HG02571 (cell line): Measurements from ENCODE around the gene GTF3C1.
"Not testable (repeated sequence)": the region's sequence is repeated elsewhere in the genome, so short reads cannot be mapped to it uniquely, and the experiment has no call there.

ENCODE experiments used
- ATAC-seq: cut with Tn5 transposase; IDR thresholded peaks from one replicate; pipeline ENCODE4 v1.9.1; 2021; ENCODE audit warnings: mild to moderate bottlenecking, moderate library complexity; ENCODE audit not compliant: unreplicated experiment

The GTF3C1 gene

GRCh38 chr16:27447301-27447700, 102.4 kb downstream of the GTF3C1 start:
- no peak for ATAC-seq

GRCh38 chr16:27446721-27447120, 103.0 kb downstream of the GTF3C1 start:
- ATAC-seq = no peak

DNA sequence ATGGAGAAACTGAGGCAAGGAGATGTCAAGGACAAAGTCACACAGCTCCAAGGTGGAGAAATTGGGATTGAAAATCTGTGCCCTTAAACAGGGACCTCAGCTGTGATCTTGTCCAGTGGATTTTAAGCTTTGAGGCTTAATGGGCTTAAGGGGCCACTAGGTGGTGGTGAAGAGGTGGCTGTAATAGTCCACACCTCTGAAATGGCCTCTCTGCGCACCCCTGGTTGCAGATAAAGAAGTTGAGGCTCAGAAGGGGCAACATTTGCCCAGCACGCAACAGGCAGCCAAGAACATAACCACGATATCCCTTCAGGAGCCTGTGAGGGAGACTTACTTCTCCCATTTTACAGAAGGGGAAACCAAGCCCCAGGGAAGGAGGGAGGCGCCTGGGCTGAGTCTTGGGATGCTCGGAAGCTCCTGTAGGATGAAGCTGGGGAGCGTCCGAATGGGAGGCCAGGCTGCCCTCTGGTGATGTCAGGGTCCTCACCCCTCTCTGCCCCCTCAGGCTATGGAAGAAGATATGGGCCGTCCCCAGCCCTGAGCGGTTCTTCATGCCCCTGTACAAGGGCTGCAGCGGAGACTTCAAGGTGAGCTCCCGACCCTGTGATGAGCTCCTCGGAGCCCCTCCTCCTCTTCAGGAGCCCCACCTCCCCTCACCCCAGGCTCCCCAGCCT, 104.1 kb downstream of the GTF3C1 start:
- ATAC-seq = no peak

DNA sequence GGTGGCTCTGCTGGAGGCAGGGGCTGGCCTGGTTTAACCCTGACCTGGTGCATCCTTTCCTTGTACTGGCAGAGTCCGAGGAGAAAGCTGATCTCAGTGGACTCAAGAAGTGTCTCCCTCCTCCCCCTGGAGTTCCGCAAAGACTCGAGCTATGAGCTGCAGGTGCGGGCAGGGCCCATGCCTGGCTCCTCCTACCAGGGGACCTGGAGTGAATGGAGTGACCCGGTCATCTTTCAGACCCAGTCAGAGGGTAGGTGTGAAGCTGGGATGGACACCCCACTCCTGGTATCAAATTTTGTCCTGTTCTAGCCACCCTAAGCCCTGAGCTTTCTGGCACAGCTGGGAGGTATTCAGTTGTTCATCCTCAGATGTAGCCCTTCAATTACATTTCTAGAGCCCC, 105.2 kb downstream of the GTF3C1 start:
- no peak for ATAC-seq

DNA sequence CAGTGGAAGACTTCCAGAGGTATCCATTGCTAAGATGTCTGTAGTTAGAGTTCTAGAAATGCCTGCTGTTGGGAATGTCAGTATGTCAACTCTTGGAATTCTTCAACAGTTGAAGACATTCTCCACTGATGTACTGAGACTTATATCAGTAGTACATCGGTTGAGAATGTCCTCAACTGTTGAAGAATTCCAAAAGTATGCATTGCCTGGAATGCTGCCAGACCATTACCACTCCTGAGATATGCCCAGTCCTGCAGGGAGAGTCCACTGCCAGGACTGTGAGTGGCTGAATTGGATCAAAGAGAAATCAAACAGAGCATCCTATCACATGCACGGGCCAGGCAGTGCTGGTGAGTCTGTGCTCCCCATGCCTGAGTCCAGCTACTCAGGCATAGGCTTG, 105.7 kb downstream of the GTF3C1 start:
- ATAC-seq = no peak

DNA sequence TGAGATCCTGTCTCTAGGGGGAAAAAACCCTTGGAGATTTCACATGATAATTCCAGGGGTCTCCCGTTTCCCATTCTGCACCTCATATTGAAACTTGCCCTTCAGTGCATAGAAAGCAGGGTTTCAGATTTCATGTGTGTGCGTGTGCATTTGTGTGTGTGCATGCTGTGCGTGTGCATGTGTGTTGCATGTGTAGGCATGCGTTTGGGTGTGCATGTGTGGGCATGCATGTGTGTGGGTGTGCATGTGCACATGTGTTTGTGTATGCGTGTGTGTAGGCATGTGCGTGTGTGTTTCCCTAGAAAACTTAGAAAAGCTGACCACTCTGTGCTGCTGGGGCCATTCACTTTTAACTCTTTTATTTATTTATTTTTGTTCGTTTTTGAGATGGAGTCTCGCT, 107.7 kb downstream of the GTF3C1 start:
- ATAC-seq = no peak

GRCh38 chr16:27441276-27441675, 108.4 kb downstream of the GTF3C1 start:
- ATAC-seq = no peak

DNA sequence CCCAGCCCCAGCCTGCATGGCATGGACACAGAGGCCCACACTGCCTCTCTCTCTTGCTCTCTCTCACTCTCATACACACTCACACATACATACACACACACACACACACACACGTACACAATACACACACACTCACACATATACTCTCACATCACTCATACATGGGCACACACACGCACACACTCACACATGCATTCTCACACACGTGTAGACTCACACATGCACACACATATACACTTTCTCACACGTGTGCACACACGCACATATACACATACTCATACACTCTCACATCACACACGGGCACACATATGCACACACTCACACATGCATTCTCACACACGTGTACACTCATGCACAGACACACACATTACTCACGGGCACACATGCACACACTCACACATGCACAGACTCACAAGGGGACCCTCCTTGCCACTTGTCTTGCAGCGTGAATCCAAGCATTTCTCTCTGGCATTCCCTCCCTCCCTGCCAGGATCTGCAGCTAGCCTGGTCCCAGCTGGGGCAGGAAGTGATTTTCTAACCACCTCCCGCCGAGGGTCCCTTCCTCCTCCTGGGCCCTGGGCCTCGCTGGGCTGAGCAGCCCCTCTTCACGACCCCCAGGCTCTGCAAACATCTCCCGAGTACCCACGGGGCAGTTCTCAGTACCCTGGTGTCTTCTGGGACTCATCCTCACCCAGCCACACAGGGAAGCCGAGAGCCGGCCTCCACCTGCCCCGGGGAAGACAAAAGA, 110.3 kb downstream of the GTF3C1 start:
- no peak for ATAC-seq

DNA sequence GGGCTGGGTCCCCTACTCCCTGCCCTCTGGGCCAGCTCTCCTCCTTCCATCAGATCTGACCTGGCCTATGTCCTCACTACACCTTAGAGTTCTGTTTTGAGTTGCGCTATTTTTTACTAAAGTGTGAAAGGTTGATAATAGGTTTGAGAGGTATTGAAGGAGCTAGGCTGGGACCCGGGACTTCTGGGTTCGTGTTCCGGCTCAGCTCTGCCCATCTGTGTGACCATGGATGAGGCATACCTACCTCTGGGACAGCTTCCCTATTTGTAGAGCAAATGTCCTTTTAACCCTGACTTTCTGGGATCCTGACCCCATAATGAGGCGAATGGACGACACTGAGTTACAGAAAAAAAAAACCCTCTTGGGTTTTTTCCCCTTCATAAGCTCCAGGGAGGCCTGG, 111.8 kb downstream of the GTF3C1 start:
- ATAC-seq = no peak

DNA sequence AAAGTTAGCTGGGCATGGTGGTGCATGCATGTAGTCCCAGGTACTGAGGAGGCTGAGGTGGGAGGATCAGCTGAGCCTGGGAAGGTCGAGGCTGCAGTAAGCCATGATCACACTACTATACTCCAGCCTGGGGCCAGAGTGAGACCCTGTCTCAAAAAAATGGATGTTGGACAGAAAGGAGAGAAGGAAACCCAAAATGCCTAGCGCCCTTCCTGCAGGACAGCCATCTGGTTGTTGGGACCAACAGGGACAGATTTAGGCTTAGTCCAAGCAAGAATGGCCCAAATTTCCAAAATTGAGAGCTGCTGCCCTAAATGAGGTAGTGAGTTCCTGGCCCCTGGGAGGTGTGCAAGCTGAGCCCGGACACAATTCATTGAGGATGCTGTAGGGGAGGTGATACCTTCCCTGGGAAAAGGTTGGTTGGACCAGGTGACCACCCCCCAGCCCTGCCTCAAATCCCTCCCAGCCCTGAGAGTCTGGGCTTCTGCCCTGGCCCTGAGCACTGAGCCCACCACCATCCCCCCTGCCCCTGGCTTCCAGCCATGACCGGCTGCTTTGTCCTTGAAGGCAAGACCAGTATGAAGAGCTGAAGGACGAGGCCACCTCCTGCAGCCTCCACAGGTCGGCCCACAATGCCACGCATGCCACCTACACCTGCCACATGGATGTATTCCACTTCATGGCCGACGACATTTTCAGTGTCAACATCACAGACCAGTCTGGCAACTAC, 112.6 kb downstream of the GTF3C1 start:
- ATAC-seq = no peak

DNA sequence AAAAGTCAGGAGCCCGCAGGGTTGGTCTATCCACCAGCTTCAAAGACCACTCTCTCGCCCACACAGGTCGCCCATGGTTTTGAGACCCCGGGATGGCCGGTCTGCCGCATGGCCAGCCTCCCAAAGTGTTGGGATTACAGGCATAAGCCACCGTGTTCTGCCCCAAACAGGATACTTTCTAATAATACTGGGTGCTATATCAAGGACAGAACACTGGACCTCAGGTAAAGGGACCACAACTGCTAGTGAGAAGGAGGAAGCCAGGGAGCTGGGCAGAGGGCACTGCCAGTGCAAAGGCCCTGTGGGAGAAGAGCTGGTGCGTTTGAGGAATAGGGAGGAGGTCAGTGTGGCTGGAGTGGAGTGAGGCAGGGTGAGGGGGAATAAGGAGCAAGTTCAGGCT, 113.6 kb downstream of the GTF3C1 start:
- no peak for ATAC-seq

- not testable (repeated sequence) for ATAC-seq
Observed at GRCh38 chr16:27435146-27435545, 114.6 kb downstream of the GTF3C1 start.

- ATAC-seq = no peak
Observed at GRCh38 chr16:27434141-27435051, 115.3 kb downstream of the GTF3C1 start.

DNA sequence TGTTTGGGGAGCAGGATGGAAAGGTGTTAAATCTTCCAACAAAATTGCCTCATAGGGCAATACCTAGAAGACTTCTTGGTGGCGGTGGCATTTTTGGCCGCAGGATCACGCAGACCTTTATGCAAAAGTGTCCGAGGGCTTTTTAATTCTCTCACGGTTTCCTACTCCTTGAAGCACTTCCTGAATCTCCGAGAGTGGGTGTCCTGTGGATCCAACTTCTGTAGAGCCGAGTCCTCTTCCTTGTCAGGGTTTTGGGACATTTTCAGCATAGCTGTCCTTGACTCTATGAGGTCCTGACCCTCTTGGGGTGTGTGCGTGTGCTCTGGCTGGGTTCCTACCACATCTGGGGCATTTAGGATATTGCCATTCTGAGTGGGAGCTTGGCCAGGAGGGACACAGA, 116.1 kb downstream of the GTF3C1 start:
- no peak for ATAC-seq

- ATAC-seq = not testable (repeated sequence)
Observed at GRCh38 chr16:27433191-27433590, 116.5 kb downstream of the GTF3C1 start.

DNA sequence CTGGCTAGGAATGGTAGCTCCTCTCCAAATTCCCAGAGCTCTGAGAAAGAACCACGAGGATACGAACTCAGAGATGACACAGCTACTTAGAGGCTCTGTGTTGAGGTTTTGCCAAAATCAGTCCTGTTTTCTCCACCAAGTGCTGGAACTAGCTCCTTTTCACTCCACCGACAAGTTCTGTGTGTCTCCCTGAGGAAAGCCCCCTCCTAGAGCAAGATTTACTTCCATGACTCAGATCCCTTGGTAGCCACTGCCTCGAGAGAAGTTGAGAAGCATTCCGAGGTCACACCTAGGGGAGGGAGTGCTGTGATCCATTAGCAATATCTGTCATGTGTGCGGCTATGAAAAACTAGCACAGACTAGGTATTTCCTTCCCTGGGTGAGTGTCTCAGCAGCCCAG, 117.2 kb downstream of the GTF3C1 start:
- no peak for ATAC-seq

DNA sequence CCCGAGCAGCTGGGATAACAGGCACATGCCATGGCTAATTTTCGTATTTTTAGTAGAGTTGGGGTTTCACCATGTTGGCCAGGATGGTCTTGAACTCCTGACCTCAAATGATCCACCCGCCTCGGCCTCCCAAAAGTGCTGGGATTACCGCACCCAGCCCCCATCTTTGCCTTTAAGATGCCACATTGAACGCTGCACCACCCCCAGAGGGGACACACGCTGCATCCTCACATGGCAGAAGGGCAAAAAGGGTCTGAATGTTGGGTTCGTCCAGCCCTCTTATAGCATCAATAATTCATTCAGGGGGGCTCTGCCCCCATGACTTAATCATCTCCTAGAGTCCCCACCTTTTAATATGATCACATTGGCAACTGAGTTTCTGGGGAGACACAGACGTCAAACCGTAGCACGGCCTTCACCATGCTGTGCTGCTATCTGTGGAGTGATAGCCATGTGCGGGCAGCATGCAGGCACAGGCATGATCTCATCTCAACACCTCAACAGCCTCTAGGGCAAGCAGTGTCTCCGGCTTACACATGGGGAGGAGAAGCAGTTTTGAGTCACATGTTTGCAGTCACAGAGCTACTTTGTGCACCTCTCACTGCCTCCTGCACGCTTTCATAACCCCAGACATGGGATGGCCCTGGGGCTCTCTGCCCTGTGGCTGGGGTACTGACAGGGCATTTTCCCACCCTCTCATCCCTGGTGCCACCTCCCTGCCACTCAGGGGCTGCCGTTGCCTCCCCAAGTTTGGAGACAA, 117.8 kb downstream of the GTF3C1 start:
- ATAC-seq = no peak

DNA sequence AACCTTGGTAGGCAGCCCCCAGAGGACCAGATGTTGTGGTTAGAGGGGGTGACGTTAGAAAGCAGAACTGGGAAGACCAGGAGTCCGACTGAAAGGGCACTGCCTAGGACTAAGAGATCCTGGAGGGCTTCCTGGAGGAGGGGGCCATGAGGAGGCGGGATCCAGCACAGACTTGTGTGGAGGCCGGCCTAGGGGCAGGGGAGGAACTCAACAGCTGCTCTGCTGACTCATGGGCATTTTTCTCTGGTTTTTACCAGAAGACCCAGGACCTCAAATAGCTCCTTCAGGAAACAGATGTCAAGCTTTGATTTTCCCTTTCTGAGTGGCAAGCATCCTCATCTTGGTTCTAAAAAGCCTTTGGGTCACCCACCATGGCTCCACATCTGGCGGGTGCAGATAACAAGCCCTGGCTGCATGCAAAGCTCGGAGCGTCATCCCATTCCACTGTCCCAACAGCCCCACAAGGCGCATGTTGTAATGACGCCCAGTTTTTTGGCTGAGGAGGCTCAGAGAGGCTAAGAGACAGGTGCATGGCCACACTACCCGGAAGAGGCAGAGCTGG, 118.7 kb downstream of the GTF3C1 start:
- no peak for ATAC-seq

DNA sequence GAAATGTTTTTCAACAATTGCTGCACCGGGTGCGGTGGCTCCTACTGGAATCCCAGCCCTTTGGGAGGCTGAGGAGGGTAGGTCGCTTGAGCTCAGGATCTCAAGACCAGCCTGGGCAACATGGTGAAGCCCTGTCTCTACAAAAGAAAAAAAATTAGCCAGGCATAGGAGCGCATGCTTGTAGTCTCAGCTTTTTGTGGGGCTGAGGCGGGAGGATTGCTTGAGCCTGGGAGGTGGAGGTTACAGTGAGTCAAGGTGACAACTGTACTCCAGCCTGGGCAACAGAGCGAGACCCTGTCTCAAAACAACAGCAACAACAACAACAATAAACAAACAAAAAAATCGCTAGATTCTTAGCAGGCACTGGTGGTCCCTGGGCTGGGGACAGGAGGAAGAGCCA, 119.2 kb downstream of the GTF3C1 start:
- no peak for ATAC-seq

- no peak for ATAC-seq
Observed at GRCh38 chr16:27429981-27430441, 119.7 kb downstream of the GTF3C1 start.
